SU-DHL-6 (cell line): ENCODE data around the gene MYL9.

Experiments used
- EZH2phosphoT487 ChIP-seq: fragments of 200-600 bp; sonication (generic), shearing (Covaris generic); conservative IDR thresholded peaks from 2 replicates; pipeline ENCODE4 v1.6.1; 2018; ENCODE audit warnings: mild to moderate bottlenecking, antibody characterized with exemption, low read length, moderate library complexity, mixed read lengths
- TF ChIP-seq, protein P1 (sequence below): fragments of 200-600 bp; sonication (generic); IDR thresholded peaks from one replicate; pipeline ENCODE4 v1.5.1; 2017; ENCODE audit warnings: antibody characterized with exemption, mild to moderate bottlenecking, low read length, moderate library complexity; ENCODE audit not compliant: insufficient read depth, poor library complexity, severe bottlenecking

DNA sequence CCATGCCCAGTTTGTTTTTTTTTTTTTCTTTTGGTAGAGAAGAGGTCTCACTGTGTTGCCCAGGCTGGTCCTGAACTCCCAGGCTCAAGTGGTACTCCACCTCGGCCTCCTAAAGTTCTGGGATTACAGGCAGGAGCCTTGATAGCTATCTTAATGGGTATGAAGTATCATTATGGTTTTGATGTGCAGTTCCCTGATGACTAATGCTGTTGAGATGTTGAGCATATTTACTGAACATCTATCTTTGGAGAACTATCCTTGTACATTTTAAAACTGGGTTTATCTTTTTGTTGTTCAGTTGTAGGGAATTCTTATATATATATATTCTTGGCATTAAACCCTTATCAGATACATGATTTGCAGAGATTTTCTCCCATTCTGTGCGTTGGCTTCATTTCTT lies 21.4 kb upstream of the MYL9 start:
- TF ChIP-seq, protein P1, sequence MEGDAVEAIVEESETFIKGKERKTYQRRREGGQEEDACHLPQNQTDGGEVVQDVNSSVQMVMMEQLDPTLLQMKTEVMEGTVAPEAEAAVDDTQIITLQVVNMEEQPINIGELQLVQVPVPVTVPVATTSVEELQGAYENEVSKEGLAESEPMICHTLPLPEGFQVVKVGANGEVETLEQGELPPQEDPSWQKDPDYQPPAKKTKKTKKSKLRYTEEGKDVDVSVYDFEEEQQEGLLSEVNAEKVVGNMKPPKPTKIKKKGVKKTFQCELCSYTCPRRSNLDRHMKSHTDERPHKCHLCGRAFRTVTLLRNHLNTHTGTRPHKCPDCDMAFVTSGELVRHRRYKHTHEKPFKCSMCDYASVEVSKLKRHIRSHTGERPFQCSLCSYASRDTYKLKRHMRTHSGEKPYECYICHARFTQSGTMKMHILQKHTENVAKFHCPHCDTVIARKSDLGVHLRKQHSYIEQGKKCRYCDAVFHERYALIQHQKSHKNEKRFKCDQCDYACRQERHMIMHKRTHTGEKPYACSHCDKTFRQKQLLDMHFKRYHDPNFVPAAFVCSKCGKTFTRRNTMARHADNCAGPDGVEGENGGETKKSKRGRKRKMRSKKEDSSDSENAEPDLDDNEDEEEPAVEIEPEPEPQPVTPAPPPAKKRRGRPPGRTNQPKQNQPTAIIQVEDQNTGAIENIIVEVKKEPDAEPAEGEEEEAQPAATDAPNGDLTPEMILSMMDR: no peak
- TF ChIP-seq EZH2phosphoT487: no peak
